Coronary artery (tissue), 2 donors: Measurements from ENCODE around the gene CD300LD.

Source experiments
- DNase-seq: peaks from one replicate; pipeline ENCODE4 v3.0.0-alpha.2; 2017; ENCODE audit warnings: low spot score
- H3K27ac ChIP-seq, 2 donors: fragments of 200-600 bp; sonication (generic); one replicate each; pipeline ENCODE4 v1.5.1; 2016 to 2019
- H3K4me3 ChIP-seq: fragments of 200-600 bp; sonication (generic); 2 replicates; pipeline ENCODE4 v1.5.1; 2016; ENCODE audit warnings: mild to moderate bottlenecking, moderate library complexity
- CTCF ChIP-seq: fragments of 200-600 bp; sonication (generic); IDR thresholded peaks from one replicate; pipeline ENCODE4 v1.5.1; 2019; ENCODE audit warnings: antibody characterized with exemption

The CD300LD gene

GRCh38 chr17:74550602-74551001 is 41.5 kb downstream of the CD300LD start:
- Histone ChIP-seq H3K4me3 (no peak overlapping the region), H3K27ac (no peak overlapping the region)
- no peak for TF ChIP-seq CTCF
- DNase-seq: no peak

GRCh38 chr17:74549343-74549742 is 42.7 kb downstream of the CD300LD start:
- H3K27ac ChIP-seq: no peak overlapping the region
- DNase-seq: no peak
- TF ChIP-seq CTCF: no peak

GRCh38 chr17:74547736-74548135 is 44.3 kb downstream of the CD300LD start:
- DNase-seq: no peak
- no peak overlapping the region for H3K27ac ChIP-seq
- H3K4me3 ChIP-seq: no peak overlapping the region
- no peak for TF ChIP-seq CTCF

More at GRCh38 chr17:74549343-74549742, 42.7 kb downstream of the CD300LD start:
- no peak overlapping the region for H3K4me3 ChIP-seq

DNA sequence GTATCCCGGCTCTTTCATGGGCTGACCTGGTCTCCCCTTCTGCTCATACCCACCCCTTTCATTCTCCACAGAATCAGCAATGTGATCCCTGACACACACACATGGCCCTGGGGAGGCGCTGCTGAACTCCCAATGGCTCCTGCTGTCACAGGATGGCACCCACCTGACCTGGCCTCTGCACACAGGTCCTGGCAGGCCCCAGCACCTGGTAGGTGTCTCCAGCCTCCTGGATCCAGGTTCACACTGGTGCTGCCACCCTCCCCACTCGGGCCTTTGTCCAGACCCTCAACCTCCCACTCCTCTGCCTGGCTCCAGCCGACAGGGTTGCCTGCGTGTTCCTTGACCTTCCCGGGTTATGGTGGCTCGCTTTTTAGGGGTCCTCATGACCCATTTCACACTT is 44.8 kb downstream of the CD300LD start:
- no peak for TF ChIP-seq CTCF
- no peak for DNase-seq

GRCh38 chr17:74546586-74546985 is 45.5 kb downstream of the CD300LD start:
- DNase-seq: no peak
- no peak for TF ChIP-seq CTCF
- H3K27ac ChIP-seq: peak overlapping the region in 1 of 2 donors; percentile 56
- no peak overlapping the region for H3K4me3 ChIP-seq

More for the DNA sequence above, 44.8 kb downstream of the CD300LD start:
- Histone ChIP-seq H3K27ac (no peak overlapping the region), H3K4me3 (no peak overlapping the region)

- DNase-seq: no peak
- no peak for TF ChIP-seq CTCF
- Histone ChIP-seq H3K27ac (peak within 1 kb of the TSS in 1 of 2 donors; percentile 56), H3K4me3 (peak within 1 kb of the TSS; percentile 56)
Measured at GRCh38 chr17:74545843-74546230, 46.2 kb downstream of the CD300LD start, which contains the start of gene CD300C. Gene CD300C (minus strand): TSS chr17:74546115. CDS start chr17:74545782, 333 bp downstream.

DNA sequence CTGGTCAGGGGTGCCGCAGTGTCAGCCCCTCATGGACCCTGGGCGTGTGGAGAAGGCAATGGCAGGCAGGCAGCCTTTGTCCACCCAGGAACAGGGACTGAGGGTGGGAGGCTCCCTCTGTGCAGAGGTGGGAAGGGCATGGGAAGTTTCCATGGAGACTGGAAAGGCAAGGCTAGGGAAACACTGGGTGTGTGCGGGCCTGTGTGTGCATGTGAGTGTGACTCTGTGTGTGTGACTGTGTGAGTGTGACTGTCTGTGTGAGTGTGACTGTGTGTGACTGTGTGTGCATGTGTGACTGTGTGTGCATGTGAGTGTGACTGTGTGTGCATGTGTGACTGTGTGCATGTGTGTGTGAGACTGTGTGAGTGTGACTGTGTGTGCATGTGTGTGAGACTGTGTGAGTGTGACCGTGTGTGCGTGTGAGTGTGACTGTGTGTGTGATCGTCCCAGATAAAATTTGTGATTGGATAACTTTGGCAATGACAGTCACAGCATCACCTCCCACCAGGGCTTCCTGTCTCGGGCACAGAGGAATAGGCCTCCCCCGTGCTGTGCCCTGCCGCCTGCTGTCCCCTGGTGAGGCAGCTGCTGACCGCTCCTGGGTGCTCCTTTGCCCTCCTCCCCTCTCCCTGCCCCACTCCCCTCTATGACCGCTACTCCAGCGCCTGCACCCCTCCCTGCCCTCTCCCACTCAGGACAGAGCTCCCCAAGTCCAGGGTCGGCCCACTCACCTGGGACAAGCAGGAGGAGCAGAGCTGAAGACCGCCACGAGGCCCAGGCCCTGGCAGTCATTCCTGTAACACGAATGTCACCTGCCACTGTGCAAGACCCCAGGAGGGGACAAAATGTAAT is 46.9 kb downstream of the CD300LD start:
- no peak for DNase-seq
- H3K27ac ChIP-seq: peak overlapping the region in 1 of 2 donors; percentile 56
- no peak for TF ChIP-seq CTCF
- H3K4me3 ChIP-seq: peak overlapping the region; percentile 56
